Cardiac septum (tissue), 1 donor: ENCODE data around the gene EPB41L2. TPM values are rescaled to one million over a fixed set of nuclear protein-coding genes. Genes with fewer than 3 reads are reported as not detected.
"Not testable (repeated sequence)": the region's sequence is repeated elsewhere in the genome, so short reads cannot be mapped to it uniquely, and the experiment has no call there.

ENCODE experiments used
- DNase-seq: peaks from one replicate; pipeline ENCODE4 v3.0.0-alpha.2; 2020; ENCODE audit warnings: low spot score
- intact Hi-C: fragments of 100-400 bp; cut with DNase I; formaldehyde crosslinking; loops from one replicate; pipeline ENCODE4 v1.14.0; 2022
- total RNA-seq: library from RNA; stranded (reverse); fragmentation: NEBNext Ultra II Directional; extraction: Animal tissue kit (Norgen Biotek cat#: 25700); gene quantifications from one replicate; pipeline ENCODE4 v1.2.1, GENCODE V29; 2021
- donor health status: DM: no; HTN: no; CAD: no.

Gene EPB41L2
- total RNA-seq, 1 donor from 2014 or later = 54.1 TPM

GRCh38 chr6:130964808-130965604, 98.0 kb downstream of the EPB41L2 start:
- intact Hi-C loops = no loop called here

GRCh38 chr6:130964289-130964688, 98.8 kb downstream of the EPB41L2 start:
- DNase-seq = no peak
- intact Hi-C loops = no loop called here

More at GRCh38 chr6:130964808-130965604, 98.0 kb downstream of the EPB41L2 start:
- no peak for DNase-seq

- intact Hi-C loops = no loop called here
- no peak for DNase-seq
These were observed 100.1 kb downstream of the EPB41L2 start for GRCh38 chr6:130962966-130963365.

GRCh38 chr6:130961148-130961547, 101.9 kb downstream of the EPB41L2 start:
- intact Hi-C loops = no loop called here
- DNase-seq = no peak

- intact Hi-C loops = no loop called here
- no peak for DNase-seq
These were observed 103.1 kb downstream of the EPB41L2 start for GRCh38 chr6:130959951-130960350.

GRCh38 chr6:130958468-130958867, 104.6 kb downstream of the EPB41L2 start:
- DNase-seq = no peak
- intact Hi-C loops = no loop called here

- no peak for DNase-seq
- intact Hi-C loops = no loop called here
These were observed 107.3 kb downstream of the EPB41L2 start for GRCh38 chr6:130955755-130956154.

GRCh38 chr6:130949553-130949952, 113.5 kb downstream of the EPB41L2 start:
- intact Hi-C loops = no loop called here
- DNase-seq = no peak

GRCh38 chr6:130947464-130947863, 115.6 kb downstream of the EPB41L2 start:
- no peak for DNase-seq
- intact Hi-C loops = no loop called here

- DNase-seq = no peak
- intact Hi-C loops = no loop called here
These were observed 117.0 kb downstream of the EPB41L2 start for GRCh38 chr6:130946076-130946475.

- intact Hi-C loops = no loop called here
These were observed 117.6 kb downstream of the EPB41L2 start for GRCh38 chr6:130945401-130945919.

GRCh38 chr6:130944486-130944885, 118.6 kb downstream of the EPB41L2 start:
- no peak for DNase-seq
- intact Hi-C loops = no loop called here

More at GRCh38 chr6:130945401-130945919, 117.6 kb downstream of the EPB41L2 start:
- no peak for DNase-seq

- intact Hi-C loops = no loop called here
- no peak for DNase-seq
These were observed 119.3 kb downstream of the EPB41L2 start for GRCh38 chr6:130943738-130944137.

GRCh38 chr6:130942752-130943151, 120.3 kb downstream of the EPB41L2 start:
- DNase-seq, intact Hi-C loops: not testable (repeated sequence)

- intact Hi-C loops = no loop called here
- no peak for DNase-seq
These were observed 125.0 kb downstream of the EPB41L2 start for GRCh38 chr6:130937942-130938604.

GRCh38 chr6:130936933-130937332, 126.1 kb downstream of the EPB41L2 start:
- DNase-seq = no peak
- intact Hi-C loops = no loop called here

GRCh38 chr6:130935978-130936377, 127.1 kb downstream of the EPB41L2 start:
- intact Hi-C loops = no loop called here
- DNase-seq = no peak

- DNase-seq = no peak
- intact Hi-C loops = no loop called here
These were observed 128.0 kb downstream of the EPB41L2 start for GRCh38 chr6:130934848-130935585.

- intact Hi-C loops = no loop called here
- DNase-seq = no peak
These were observed 129.3 kb downstream of the EPB41L2 start for GRCh38 chr6:130933712-130934200.

- intact Hi-C loops = no loop called here
- no peak for DNase-seq
These were observed 130.1 kb downstream of the EPB41L2 start for GRCh38 chr6:130932921-130933320.
